Erythroblast (primary cell): Measurements from ENCODE around the gene KDM1A.

ENCODE experiments used
- GATA1 ChIP-seq: IDR thresholded peaks from 2 replicates; pipeline ENCODE4 v1.6.1; 2011; ENCODE audit warnings: low read depth, mild to moderate bottlenecking, control low read depth, low read length, moderate library complexity
- POLR2A ChIP-seq: IDR thresholded peaks from 2 replicates; pipeline ENCODE4 v1.6.1; 2011; ENCODE audit warnings: mild to moderate bottlenecking, low read length

- no peak for TF ChIP-seq POLR2A
- no peak for TF ChIP-seq GATA1
Observed at GRCh38 chr1:23019863-23020625, 776 bp downstream of the KDM1A start.
